RKO (cell line): ENCODE data around the gene CACNA1C.

Experiments used
- DNase-seq: peaks from one replicate; pipeline ENCODE4 v3.0.0-alpha.2; 2016; ENCODE audit warnings: low spot score

The CACNA1C gene

DNA sequence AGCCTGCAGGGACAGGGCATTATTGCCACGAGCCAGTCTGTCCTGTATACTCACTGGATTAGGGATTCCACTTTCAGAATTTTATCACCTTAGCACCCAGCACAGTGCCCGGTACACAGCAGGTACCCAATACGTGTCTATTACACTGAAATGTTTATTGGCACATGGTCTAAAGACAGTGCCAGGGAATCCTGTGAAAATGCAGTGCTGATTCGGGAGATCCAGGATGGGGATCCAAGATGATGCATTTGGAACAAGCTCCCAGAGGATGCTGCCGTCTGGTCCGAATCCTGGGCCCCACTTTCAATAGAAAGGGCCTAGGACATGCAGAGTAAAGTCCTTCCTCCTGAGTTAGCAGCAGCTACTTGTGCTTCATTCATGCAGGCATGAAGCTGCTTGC, 230.7 kb downstream of the CACNA1C start:
- DNase-seq, result no peak

DNA sequence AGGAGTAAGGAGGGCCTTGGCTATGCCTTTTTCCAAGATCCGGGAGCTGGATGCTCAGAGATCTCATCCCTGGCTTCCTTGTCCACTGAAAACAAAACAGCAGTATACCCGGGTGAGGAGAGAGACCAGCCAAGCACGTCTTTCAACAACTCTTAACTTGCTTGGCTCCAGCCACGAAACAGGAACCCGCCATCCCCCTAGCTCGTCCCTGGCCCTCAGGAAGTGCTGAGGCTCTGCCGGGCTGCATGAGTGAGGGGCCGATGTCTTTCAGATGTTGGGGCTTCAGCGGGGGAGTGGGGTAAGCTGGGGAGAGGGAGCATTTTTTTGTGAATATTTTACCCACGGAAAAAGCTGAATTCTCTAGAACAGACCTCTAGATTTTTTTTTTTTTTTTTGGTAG, 231.1 kb downstream of the CACNA1C start:
- no peak for DNase-seq

DNA sequence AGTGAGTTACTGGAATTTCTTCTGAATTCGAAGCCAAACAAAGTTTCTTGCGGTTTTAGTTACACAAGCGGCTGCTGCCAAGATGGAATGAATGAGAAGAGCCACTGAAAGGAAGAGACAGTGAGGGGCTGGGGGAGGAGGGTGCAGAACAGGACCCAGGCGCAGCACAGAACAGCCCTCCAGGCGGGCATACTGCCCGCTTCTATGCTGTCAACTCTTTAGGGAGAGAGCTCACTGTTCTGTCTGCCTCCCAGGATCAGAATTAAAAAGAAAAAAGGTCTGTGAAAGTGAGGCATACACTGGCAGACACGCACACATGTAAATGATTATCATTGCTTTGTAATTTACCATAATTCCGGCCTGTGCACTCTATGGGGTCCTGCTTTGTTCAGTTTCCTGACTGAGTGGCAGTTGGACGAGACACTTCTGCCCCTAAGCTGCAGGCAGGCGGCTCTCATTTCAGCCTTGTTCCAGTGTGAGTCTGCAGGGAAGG, 231.6 kb downstream of the CACNA1C start:
- no peak for DNase-seq

DNA sequence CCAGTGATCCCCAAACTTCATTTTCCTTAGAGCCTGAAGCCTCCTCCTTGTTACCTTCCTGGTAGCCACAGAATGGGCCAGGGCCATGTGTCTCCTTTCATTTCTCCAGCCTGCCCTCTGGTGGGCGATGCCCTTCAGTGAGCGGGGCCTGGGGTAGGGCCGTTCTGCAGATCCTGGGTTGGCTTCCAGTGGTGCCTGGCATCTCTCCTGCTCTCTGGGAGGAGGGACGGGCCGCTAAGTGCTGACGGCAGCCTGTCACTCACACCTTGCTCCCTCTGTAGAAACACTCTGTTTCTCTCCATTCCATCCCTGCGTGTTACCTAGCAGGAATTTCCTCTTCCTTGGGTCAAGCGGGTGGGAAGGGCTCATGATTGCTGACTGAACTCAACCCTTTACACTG, 232.1 kb downstream of the CACNA1C start:
- DNase-seq, result peak; percentile 35

DNA sequence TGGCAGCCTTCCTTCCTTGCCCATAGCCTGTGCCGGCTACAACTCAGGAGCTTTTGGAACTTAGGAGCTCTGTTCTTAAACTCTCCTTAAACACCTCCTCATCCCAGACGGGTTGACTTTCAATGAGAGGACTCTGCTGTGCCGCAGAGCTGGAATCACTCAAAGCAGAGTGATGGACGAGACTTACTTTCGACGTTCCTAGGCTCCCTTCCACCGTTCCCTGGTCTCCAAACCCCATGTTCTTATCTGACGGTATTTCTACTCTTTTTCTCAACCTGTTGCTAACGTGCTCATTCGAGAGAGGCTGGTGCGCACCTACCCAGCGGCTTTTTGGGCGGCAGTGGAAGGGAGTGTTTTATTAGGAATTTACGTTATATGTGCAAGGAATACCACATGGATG, 232.7 kb downstream of the CACNA1C start:
- DNase-seq, result no peak

DNA sequence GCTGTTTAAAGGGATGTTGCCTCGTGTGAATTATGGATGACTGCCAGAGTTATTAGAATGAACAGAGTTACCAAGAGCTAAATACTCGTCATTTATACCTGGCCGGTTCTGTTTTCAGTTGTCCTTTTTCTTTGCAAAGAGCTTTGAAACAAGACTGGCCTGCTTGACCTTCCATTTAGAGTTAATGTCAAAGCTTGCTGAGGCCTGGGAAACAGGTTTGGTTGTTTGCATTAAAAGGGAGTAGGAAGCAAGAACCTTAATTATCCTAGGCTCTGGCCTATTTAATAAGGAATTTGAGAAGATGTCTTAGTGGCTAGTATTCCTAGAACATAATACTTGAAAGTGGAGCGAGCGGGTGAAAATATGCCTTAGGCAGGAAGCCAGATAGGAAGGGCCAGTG, 233.3 kb downstream of the CACNA1C start:
- no peak for DNase-seq

DNA sequence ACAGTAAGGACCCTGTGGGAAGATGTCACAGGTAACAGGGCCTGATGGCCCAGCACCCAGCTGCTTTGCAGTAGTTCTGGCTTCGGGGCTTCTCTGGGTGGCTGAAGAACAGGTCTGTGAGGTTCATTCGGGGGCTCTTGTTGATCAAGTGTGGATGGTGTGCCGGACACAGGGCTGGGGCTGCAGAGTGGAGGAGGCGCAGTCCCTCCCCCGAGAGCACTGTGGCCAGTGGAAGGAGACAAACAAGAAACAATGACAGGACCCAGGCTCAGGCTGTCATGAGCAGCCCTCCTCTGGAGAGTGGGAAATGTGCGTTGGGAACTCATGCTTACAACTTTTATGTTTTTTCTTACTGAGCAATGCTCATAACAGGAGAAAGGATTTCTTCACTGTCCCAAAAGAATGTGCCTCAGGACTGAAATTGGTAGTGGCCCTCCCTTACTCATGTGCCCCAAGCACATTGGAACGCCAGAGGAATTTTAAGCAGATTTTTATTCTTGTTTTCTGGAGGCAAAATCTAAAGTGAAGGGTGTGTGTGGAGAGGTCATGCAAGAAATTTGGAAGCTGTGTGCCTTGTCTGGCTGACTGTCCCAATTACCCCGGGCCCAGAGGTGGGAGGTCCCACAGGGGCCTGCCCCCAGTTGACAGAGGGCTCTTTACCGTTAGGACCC, 233.8 kb downstream of the CACNA1C start:
- no peak for DNase-seq

DNA sequence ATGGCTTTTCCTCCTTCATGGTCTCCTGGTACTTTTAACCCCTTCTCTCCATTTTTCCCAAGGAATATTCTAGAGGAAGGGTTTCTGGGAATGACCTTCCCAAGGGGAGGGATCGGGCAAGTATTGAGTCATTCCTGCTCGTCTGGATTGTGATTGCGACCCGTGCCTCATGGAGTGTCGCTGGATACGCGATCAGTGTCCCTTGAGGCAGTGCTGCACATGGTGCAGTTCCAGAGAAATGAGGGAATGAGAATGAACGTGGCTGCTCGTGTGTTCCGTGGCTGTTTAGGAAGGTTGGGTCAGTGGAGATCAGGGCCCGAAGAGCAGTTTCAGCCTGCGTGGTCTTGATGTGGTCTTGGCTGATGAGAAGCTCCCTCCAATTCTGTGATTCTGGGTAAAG, 234.4 kb downstream of the CACNA1C start:
- DNase-seq, result no peak

DNA sequence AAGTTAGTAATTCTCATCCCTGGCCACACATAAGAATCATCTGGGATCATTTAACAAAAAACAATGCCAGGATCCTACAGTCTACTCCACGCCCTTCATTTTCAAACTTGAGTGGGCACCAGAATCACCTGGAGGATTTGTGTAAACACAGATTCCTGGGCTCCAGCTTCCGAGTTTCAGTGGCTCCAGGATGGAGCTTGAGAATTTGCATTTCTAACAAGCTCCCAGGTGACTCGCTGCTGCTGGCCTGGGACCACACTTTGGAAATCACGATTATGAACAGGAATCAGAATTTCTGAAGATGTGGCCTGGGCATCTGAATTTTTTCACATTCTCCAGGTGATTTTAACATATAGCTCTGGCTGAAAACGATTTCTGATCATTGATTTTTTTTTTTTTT, 234.8 kb downstream of the CACNA1C start:
- no peak for DNase-seq

DNA sequence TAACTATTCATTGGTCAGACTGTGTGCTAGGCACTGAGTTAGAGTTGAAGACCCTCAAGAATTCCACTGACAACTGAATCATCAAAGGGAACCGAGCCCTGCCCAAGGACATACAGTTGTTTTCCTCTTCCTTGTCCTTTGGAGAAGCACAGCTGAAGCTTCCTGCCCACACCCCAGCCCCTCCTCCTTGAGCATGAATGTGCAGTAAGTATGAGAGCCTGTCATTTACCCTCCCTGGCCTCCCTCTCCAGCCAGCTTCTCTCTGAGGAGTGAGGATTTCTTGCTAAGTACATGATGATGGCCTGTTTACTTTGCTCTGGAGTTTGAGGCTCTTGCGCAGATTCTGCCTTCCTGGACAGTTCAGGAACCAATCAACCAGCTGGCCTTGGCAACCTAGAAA, 235.2 kb downstream of the CACNA1C start:
- no peak for DNase-seq

DNA sequence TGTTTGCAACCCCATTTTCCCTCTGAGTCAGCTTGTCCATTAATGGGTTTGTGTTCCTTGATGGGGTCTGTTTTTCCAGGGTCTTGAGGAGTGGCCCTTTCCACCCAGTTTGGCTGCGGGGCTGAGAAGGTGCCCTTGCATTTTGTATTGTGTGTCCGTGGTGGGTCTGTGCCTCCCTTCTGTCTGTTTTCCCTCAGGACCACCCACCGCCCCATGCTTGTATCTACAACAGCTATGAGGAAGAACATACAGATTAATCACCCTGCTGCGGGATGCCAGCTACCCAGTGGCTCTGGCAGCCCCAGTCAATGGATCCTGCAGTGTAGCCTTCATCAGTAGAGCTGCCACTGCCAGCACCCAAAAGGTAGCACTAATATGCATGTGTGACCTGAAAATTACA, 235.7 kb downstream of the CACNA1C start:
- no peak for DNase-seq

DNA sequence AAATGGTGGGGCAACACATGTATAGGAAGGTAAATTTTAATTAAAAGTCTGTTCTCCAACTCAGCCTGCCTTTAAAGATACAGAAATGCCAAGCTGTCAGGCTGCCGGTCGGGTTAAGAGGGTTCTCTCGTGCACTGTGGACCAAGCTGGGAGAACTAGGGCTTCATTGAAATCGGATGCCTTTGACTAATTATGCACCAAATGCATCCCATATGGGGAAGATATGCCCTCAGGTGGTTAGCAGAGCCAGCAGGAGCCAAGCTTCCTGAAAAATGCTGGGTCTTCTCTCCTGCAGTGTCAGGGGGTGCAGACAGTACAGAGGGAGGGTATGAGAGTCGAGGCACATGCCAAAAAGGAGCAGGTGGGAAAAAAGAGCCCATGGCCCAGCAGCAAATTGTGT, 236.1 kb downstream of the CACNA1C start:
- DNase-seq, result no peak

DNA sequence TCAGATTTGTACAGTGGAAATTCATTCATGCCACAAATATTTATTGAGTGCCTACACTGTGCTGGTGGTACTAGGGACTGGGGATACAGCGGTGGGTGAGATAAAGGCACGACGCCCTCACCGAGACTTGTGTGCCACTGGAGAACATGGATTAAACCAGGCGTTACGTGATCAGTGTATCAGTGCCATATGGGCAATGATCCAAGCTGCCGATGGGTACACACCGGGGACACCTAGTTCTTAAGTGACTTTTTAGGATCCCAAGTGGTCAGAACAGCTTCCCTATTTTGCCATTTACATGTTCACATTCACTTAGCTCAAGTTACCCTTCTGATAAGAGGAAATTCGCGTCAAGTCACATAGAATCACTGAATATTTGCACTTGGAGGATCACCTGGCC, 236.7 kb downstream of the CACNA1C start:
- no peak for DNase-seq

DNA sequence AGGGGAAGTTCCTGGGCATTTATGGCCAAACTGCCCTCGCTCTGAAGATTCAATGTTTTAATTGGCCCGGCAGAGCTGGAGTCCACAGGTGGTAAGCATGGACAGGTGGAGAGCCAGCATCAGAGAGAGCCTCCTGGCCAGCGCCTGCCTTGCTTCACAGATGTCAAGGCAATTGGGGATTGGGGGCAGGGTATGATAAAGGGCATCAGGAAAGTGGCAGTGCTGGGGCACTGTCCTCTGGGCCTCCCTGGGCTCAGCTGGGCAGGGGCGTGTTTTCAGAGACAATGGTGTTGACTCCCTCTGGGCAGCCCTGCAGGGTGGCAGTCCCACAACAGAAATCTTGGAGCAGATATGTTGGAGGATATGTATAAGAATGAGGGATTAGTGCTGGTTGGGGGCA, 237.3 kb downstream of the CACNA1C start:
- no peak for DNase-seq

DNA sequence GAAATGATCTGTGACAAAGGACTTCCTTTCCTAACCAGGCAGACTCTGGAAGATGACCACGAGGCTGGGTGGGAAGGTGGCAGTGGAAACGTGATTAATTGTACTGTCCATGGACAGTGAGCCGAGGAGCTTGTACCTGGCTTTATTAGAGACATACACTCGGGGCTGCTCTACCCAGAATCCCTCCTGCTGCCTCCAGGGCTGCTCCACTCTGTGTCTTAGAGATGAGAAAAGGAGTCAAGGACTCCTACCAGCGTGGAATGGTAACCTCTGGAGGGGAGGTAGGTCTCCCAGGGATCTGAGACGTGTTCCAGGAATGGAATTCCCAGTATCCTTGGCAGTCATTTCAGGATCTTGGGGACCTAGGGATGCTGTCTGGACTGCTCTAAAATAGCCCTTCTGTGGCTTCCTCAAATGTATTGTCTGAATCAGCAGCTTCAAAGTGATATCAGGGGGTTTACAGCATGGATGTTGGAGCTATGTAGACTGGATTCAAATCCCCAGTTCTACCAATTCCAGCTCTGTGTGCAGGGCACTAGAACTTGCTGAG, 237.8 kb downstream of the CACNA1C start:
- DNase-seq, result no peak

DNA sequence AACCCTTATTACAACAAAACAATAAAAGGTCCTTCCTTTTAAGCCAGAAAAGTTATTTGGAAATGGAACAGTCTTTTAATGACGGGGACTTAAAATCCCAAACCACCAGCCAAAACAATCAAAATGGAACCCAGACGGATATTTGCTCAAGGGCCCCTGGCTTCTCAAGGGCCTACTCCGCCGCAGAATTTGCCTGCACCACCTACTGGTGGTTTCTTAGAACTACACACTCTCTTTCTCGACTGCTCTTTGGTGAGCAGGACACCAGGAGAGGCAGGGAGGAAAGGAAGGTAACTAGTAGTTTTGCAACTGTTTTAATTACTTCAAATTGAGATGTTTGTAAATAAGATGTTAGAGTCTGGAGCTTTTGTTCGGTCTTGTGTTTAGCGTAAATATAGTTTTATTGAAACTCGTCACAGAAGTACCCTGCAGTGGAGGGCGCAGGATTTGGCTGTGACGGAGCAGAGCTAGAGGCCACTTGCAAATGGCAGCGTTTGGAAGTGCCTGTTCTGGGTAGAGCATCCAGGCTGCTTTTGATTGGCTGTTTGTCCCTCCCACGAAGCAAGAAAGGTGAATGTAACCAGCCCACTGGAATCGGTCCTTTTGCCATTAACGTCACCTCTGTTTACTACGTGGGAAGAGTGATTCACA, 238.5 kb downstream of the CACNA1C start:
- peak; percentile 30 for DNase-seq

DNA sequence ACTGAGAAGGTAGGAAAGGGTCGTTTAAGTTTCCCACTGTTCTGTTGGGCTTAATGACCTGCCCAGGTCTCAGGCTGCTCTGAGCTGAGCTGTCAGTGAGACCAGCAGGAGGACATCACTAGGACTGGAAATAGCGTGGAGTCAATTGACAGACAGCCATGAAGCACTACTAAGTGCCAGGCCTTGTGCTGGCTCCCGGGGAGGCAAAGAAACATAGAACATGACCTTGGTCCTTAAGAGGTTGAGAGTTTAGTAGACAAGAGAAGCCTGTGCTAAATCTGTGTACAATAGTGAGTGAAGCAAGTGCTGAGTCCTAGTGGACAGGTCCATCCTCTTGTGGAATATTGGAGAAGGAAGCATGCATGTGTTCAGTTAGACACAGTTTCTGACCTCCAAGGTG, 239.2 kb downstream of the CACNA1C start:
- DNase-seq, result no peak

DNA sequence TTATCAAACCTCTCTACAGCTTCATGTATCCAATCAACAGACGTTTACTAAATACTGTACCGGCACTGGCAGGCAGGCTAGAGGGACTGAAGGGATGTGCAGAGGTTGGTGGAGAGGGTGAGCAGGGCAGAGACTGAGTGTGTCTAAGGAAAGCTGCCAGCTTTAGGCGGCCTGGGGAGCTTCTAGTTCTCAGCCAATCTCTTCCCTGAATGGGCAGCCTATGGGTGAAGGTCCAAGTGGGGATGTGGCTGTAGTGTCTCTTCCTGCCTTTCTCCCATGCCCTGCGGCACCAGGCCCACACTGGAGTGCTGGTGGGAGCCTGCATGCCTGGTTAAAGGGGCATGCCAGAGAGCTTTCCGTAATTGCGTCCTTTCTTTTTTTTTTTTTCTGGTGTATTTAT, 239.8 kb downstream of the CACNA1C start:
- DNase-seq, result no peak

DNA sequence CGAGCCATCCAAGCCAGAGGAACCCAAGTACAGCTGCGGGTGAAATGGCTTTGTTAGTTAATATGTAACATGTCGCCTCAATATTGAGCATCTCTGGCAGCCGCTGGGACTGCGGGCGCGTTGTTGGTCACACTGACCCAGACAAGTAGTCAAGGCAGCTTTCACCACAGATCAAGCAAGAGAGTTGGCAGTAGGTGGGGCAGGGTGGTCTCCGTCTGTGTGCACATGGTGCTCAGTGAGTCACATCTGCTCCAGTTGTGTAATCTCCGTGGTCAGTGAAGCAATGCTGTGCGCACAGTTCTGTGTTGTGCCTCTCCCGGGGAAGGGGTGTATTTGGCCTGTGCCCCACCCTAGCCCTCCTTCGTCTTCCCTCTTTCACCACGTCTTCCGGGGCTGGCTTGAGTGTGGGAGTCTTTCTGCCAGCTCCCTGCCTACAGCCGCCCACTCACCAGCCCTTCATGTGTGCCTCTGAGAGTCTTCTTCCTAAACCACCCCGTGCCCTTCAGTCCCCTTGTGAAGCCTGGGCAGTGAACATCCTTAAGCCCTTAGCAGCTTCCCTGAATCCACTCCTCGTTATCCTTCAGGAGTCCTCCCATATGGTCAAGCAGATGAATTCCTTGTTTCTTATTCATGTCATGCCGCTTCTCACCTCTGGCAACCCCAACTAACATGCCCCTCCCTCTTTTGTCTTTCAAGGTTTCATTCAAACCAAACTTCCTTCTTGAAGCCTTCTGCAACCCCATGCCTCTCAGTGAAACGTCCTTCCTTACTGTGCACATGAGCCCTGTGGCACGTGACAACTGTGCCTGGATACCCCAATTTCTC, 242.1 kb downstream of the CACNA1C start:
- no peak for DNase-seq

DNA sequence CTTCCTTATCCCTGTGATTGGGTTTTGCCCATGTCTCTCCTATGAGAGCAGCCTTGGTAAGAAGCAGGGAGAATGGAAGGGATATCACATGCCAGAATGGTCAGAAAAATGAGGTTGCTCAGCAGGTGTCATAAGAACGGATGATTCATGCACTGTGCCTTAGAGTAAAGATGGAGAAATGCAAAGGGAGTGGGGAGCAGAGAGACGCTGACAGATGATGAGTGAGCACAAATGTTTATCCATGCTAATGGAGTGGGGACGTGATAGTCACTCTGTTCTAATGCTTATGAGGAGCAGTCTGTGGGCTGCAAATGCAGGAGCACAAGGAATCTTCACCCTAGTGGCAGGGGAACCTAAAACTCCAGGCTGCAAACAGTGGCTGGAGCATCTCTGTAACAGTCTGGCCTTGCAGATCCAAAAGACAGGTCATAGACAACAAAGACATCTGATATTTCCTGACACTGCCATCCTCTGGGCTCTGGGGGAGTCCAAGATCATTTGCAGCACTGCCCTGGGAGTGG, 243.2 kb downstream of the CACNA1C start:
- DNase-seq, result peak; percentile 68

DNA sequence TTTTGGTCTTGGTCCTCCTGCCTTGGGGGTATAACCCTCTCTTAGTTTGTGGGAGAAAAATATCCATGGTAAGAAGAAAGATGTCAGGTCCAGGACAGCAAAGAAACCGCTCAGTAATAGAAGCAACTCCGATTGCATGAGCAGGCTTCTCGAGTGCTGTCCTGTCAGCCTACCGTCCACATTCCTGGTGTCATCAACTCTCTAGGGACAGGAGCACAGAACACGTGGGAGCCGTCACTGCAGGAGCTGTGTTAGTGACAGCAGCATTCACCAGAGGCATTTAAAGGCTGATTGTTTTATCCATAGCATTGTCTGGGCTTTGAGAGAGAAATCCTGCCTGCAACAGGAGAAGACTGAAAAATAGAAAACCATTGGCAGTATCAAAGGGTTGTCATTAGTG, 244.2 kb downstream of the CACNA1C start:
- DNase-seq, result no peak

DNA sequence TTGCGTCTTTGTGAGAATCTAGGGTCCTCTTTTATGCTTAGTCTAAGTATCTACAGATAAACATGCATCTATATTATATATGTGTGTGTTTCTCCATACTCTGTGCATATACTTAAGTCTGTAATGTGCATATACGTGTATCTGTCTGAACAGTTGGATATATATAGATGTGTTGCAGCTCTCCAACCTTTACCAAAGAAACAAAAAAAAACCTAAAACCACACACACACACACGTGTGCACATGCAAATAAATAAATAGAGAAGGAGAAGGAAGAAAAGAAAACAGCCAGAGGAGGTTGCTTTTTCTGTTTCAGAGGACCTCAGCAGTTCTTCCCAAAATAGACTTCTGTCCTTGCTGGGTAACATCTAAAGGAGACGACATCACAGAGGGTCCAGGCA, 244.9 kb downstream of the CACNA1C start:
- no peak for DNase-seq
